CD4-positive, alpha-beta T cell treated with Interleukin-15 for 4 hours (primary cell): ENCODE data around the gene TEF.
"Not testable (repeated sequence)": the region's sequence is repeated elsewhere in the genome, so short reads cannot be mapped to it uniquely, and the experiment has no call there.

Experiments used
- DNase-seq: peaks from one replicate; pipeline ENCODE4 v3.0.0-alpha.2; 2020; ENCODE audit warnings: low spot score

TEF gene

DNA sequence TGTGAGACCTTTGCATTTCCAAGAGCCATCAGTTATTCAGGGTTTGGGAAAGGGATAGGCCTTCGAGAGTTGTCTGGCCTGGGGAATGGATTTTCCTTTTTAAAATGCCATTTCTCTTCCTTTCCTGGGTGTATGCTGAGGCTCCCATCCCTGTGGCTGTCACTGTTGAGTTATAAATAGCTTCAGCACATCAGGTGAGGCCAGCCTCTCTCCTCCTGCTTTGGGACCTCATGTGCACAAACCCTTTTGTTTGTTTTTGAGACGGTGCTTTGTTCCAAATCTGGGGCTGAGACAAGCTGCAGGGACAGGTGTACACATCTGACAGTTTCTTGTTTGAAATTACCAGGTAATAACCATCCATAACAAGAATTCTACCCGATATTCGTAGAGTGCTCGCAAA lies 1.3 kb downstream of the TEF start:
- DNase-seq: no peak

DNA sequence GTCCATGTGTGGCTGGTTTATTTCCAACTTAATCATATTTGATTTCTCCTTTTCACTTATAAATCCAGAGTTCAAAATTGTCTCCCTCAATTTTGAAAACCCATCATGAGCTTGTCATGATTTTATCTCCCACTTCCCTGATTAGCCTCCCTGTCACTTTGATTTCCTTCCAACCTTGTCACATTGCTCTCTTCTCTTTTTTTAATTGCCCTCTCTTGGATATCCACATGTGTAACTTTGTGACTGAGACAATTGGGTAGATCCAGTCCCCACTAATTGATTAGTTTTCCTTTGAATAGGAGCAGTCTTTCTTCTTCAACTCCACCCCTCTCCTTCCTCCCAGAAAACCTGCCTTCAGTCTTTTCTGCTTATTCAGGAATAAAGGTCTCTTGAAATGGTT lies 2.4 kb downstream of the TEF start:
- DNase-seq: no peak

DNA sequence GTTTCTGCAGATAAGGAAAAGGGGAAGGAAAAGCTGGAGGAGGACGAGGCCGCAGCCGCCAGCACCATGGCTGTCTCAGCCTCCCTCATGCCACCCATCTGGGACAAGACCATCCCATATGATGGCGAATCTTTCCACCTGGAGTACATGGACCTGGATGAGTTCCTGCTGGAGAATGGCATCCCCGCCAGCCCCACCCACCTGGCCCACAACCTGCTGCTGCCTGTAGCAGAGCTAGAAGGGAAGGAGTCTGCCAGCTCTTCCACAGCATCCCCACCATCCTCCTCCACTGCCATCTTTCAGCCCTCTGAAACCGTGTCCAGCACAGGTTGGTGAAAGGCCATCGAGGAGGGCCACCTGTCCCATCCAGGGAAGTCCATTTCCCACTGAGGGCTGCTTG lies 5.6 kb downstream of the TEF start:
- DNase-seq: no peak

DNA sequence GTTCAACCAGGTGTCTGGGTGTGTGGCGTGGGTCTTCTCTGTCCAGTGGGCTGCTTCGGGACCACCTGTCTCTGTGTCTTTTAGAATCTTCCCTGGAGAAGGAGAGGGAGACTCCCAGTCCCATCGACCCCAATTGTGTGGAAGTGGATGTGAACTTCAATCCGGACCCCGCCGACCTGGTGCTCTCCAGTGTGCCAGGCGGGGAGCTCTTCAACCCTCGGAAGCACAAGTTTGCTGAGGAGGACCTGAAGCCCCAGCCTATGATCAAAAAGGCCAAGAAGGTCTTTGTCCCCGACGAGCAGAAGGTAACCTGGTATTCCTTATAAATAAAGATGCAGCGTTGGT lies 12.2 kb downstream of the TEF start:
- DNase-seq: no peak

DNA sequence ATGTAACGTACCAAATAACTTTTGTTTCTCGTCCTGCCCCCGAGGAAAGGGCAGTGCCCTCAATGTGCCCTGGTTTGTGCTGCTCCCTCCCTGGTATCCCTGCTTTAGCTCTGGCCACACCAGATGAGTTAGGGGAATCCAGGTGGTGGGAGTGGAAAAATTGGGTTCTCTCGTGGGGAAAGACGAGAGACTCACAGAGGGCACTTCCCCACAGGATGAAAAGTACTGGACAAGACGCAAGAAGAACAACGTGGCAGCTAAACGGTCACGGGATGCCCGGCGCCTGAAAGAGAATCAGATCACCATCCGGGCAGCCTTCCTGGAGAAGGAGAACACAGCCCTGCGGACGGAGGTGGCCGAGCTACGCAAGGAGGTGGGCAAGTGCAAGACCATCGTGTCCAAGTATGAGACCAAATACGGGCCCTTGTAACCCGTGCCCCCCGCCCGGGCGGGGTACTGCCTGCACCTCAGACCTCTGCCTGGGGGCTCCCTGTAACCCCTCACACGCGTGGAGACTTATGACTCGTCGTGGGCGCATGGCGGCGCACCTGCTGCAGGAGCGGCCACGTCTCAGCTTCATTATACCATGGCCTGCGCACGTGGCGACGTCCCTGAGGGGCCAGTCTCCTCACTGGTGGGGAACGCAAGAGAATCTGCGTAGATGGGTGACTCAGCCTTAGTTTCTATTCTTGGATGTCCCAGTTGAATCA lies 13.9 kb downstream of the TEF start:
- no peak for DNase-seq

DNA sequence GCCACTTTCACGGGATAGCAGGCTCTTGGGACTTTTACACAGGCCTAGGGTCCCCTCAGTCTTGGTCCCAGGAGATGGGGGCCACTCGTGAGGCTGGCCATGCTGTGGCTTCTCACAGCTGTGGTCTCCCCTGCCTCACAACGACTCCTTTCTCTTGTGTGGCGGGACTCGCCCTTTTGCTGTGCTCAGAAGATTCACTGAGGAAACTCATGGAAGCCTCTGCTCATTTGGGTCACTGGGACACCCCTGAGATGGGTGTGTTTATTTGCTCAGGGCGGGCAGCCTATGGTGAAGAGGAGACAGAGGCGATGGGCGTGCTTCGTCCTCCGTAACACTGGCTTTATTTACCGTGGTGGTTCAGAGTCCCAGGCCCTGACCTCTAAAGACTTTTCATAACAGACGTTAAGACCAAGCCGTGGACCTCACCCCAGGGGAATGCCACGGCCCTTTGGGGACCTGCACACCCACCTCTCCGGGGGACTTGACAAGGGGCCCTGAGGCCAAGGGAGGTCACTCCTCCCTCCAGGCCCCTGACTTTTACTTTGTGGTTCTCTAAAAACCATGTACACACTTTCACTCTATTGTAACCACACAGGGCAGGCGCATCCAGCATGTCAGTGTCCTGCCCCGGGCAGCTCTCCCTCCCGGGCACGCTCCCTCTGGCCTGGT lies 15.5 kb downstream of the TEF start:
- no peak for DNase-seq

DNA sequence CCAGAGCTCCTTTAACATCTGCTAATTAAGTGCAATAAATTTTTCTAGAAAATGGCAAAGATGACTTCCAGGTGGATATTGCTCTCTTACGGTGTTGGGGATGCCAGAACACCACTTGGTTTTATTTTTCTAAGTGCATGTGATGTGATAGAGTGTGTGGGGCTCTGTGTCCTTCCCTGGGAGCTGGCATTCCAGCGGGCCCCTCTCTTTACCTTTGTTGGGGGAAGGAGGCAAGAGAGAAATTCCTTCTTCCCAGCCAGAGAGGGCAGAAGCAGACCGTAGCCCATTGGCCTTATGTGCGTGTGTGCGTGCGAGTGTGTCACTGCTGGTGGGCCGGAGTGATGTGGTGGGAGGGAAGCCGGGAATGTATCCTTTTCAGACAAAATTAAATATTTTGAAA lies 17.2 kb downstream of the TEF start:
- no peak for DNase-seq

DNA sequence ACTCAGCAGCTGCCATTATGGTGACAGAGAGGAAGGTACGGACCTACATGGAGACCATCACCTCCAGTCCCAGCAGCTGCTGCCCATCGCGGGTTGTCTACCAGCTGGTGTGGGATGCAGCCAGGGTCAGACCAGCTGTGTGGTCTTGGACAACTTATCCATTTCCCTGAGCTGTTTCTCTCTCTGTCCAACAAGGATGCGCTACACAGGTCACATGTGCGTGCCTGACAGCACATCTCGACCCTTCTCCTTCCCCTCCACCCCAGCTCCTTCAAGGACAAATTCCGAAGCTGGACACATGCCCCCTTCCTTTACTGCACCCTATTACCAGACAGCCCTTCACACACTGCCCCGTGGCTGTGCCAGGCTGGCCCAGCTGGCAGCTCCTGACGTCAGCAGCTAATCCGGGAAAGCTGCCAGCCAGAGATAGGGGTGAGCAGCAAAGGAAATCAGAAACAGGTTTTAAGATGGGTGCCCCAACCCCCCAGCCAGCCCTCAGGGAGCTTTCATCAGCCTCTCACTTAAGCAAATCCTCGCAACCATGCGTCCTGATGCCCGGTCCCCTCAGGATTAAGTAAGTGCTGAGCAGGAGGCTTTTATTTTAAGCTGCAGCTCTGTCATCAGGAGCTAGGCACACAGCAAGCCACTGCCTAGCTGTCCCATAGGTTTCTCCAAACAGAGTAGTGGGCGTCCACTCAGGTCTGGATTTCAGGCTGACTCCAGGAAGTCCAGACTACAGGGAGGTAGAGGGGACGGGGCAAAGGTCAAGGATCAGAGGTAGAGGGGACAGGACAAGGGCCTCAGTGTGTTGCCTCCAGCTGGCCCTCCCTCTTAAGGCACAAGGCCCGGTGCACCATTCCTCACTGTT lies 20.3 kb downstream of the TEF start:
- DNase-seq: no peak

DNA sequence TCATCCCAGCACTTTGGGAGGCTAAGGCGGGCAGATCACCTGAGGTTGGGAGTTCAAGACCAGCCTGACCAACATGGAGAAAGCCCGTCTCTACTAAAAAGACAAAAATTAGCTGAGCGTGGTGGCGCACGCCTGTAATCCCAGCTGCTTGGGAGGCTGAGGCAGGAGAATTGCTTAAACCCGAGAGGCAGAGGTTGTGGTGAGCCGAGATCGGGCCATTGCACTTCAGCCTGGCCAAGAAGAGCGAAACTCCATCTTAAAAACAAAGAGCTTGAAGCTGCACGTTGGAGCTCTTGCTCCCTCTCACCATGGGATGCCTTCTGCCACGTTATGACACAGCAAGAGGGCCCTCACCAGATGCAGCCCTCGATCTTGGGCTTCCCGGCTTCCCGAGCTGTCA lies 21.1 kb downstream of the TEF start:
- not testable (repeated sequence) for DNase-seq

DNA sequence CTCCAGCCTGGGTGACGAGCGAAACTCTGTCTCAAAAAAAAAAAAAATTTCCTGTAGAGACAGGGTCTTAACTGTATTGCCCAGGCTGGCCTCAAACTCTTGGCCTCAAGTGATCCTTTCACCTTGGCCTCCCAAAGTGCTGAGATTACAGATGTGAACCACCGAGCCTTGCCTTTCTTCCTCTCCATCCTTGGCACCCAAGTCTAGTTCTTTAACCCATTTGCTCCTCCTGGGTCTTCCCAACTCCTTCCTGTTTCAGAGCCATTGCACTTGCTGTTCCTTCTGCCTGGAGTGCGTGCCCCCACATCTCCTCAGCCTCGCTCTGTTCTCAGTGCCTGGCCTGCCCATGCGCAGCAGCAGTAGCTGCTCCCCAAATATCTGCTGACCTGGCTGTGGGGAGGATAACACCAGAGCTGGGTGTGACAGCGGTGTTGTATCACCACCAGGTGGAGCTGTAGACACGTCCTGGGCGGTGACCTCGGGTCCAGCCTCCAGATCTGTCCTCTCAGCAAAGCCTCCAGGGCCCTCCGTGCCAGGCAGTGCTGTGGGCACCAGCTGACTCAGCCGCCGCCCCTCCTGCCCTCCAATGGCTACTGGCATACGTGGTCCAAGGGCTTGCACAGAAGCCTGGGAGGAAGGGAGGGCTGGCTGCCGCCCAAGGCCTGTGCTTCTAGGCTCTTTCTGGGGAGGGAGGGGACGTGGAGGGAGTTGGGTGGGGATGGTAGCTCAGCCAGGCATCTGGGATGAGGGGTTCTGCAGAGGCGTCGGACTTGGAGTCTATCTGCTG lies 22.0 kb downstream of the TEF start:
- peak; percentile 89 for DNase-seq

DNA sequence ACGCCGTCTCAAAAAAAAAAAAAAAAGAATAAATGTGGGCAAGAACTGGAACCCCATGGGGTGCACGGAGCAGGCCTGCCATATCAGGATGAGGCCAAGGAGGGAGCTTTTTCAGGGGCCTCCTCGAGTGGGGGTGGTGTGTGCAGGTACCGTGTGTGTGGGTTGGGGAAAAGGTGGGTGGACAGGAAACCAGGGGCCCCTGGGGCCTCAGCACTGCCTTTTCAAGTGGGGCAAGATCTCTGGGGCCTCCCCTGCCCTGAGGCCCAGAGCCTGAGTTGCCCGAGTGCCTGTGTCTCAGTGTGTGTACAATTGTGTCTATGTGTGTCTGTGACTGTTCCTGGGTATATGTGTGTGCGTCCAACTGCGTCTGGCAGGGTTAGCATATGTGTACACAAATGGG lies 23.8 kb downstream of the TEF start:
- no peak for DNase-seq

DNA sequence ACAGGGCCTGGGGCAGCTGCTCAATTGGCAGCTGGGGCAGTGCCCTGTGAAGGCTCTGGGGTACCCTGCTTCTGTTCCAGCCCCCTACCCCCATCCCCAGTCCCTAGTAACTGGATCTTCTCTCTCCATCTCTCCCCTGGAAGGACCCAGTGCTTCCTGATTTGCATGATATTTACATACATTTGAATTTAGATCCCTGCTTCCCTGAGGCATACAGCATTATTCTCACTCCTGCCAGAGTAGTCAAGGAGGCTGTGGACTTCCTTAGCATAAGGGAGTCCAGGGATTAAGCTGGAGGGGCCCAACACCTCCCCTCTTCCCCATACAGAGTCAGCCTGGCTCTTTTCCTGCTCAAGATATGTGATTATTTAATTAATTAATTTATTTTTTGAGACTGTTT lies 24.7 kb downstream of the TEF start:
- DNase-seq: no peak

DNA sequence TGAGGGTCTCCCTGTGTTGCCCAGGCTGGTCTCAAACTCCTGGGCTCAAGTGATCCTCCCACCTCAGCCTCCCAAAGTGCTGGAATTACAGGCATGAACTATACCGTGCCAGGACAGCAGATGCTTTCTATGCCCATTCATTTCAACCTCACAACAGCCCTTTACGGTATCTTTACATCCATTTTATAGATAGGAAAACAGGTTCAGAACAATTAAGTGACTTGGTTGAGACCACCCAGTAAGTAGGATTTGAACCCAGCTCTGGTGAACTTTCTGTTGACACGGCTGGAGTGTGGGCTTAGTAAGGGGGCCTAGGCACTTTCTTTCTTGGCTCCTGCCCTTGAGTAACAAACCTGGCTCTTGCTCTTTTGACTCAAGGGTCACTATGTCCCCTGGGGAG lies 25.7 kb downstream of the TEF start:
- DNase-seq: no peak

DNA sequence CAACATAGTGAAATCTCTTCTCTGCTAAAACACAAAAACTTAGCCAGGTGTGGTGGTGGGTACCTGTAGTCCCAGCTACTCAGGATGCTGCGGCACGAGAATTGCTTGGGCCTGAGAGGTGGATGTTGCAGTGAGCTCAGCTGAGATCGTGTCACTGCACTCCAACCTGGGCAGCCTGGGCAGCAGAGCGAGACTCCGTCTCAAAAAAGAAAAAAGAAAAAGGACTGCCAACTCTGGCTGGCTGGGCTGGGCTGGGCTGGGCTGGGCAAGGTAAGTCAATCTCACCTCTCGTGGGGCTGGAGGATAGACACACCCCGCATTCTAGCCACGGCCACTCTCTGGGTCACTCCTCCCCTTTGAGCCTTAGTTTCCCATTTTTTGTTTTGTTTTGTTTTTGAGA lies 26.9 kb downstream of the TEF start:
- DNase-seq: no peak

DNA sequence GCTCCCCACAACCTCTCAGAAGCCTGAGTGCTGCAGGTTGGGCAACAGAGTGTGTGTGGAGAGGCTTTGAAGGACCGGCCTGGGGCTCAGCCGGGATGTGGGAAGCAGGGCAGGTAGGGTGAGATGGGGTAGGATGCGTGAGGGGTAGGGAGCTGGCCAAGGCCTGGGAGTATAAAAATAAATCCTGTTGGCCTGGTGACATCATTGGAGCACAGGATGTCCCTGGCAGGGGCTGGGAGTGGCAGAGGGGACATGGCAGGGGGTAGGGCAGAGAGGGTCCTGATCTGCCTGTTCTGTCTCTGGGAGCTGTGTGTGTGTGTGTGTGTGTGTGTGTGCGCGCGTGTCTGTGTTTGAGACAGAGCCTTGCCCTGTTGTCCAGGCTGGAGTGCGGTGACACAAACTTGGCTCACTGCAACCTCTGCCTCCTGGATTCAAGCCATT lies 28.6 kb downstream of the TEF start:
- DNase-seq: no peak

DNA sequence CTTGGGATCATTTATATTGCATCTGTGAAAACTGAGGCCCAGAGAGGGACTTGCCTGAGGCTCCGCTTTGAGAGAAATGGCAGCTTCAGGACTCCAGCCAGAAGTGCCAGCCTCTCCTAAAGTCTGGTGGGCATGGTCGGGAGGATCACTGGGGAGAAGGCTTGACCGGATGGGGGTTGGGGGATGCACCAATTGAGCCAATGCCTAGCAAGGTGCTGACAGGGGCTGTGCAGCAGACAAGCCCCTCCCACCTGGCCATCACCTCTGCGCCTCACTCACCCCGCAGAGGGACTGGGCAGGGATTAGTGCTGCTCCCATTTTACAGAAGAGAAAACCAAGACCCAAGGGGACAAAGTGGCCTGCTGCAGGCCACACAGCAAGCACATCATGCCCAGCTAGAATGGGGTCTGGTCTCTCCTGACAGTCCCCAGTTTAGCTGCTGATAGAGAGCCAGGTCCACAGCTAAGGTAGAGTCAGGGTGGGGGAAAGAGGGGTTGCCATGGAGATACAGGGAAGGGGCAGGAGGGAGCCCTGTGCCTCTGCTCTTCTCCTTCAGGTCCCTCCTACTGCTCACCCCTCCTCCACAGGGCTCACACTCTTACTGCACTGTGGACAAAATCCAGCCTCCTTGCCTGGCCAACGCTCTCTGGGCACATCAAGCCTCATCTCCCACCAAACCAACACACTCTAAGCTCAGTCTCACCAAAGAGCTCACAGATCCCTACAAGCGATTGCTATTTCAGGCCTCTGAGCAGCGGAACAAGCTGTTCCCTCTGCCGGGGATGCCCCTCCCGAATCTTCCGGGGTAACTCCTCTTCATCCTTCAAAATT lies 29.5 kb downstream of the TEF start:
- no peak for DNase-seq

DNA sequence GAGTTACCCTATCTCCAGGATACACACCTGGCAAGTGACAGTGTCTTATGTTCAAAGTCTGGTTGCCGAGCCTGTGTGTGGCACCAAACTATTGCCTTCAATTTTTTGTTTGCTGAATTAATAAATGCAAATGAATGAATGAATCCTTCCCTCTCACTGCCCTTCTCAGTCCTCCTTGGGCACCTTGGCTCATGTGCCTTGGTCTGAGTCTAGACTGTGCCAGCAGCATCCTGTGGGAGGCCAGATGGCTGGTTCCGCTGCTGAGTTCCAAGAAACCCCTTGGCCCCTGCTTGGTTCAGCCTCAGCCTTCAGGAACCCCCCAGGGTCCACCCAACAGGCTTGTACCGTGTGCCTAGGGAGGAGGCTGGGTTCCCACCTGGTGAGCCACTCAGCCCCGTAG lies 33.8 kb downstream of the TEF start:
- no peak for DNase-seq

DNA sequence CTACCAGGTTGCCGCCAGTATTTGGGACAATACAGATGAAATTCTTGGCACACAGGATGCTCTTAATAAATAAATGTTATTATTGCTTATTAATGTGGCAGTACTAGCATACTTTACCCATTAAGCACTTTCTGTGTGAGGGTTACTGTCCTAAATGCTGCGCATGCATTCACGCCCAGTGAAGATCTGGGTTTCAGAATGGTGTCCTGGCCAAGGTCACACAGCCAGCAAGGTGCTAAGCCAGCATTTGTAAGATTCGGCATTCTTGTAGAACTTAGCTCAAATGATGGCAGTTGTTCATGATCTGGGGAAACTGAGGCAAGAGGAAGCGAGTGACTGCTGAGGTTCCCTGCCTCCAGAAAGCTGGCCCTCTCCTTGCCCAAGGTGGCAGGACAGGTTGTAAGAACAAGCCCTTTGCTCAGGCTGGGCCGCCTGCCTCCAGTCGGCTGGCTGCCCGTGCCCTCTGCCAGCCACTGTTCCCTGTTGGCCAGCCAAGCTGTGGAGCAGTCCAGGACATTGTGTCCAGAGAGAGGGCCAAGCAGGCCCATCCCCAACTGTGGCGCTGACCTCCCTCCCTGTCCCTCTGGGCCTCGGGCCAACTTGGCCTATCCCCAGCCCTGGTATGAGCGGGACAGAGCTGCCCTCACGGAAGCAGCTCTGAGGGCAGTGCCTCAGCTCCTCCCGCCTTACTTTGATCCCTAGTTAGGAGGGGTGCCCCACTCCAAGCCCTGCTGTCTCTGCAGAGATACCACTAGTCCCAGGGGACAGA lies 36.1 kb downstream of the TEF start:
- no peak for DNase-seq

DNA sequence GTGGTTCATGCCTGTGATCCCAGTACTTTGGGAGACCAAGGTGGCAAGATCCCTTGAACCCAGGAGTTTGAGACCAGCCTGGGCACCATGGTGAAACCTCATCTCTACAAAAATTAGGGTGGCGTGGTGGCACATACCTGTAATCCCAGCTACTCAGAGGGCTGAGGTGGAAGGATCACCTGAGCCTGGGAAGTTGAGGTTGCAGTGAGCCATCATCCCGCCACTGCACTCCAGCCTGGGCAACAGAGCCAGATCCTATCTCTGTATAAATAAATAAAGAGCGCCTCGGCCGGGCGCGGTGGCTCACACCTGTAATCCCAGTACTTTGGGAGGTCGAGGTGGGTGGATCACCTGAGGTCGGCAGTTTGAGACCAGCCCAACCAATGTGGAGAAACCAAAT lies 37.0 kb downstream of the TEF start:
- DNase-seq: no peak

DNA sequence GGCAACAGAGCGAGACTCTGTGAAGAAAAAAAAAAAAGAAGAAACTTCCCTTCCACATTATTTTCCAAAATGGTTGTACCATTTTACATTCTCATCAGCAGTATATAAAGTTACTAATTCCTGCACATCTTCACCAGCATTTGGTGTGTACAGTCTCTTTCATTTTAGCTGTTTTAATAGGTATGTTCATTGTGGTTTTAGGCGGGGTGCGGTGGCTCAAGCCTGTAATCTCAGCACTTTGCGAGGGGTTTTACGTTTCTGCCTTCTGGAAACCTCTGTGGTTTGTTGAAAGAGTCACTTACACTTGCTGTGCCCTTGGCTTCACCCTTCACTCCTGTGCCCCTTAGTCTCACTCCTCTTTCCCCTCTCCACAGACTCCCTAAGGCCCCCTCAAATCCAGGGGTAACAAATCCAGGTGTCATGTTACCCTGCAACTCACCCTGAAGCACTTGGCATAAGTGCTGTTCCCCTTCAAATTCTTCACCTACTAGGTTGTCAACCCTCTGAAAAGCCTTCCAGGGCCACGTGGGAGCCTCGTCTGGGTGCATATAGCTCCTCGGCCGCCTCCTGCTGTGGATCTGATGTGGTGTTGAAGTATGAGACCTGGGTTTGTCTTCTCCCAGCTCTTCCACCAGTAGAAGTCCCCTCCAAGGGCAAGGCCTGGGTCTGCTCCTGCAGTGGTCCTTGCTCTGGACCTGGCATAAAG lies 44.1 kb downstream of the TEF start:
- peak; percentile 50 for DNase-seq
